ENCODE measurements around the gene KLHL28. TPM values are rescaled to one million over a fixed set of nuclear protein-coding genes. Genes with fewer than 3 reads are reported as not detected.

The KLHL28 gene
- total and polyA plus RNA-seq, 12 donors = 1.5 to 17.8 (median 9.6) TPM

- no peak for DNase-seq
- Histone ChIP-seq H3K4me3 (no peak overlapping the region), H3K36me3 (replicated peaks in 1 of 2) (peaks cover 0 to 14% of the 10 kb centered on the region in 2 donors), H3K27ac (no peak overlapping the region), H3K4me1 (replicated peaks in 1 of 2) (peaks cover under 1 to 13% of the 10 kb centered on the region in 2 donors), H3K9me3 (replicated peaks in 1 of 3) (peaks cover 0 to 3% (median 0%) of the 10 kb centered on the region in 3 donors), H3K27me3 (no peaks in the 10 kb centered on the region)
- TF ChIP-seq CTCF (IDR thresholded peaks at IDR 0.05) (no peak), POLR2A (IDR thresholded peaks at IDR 0.05) (no peak)
- 66 to 71% (median 71%) methylated on average over 2 of the region's 2 CpGs for WGBS, 4 donors
- intact Hi-C loops (cut with DNase I) = no loop called here
Measured at GRCh38 chr14:44901696-44902095, 60.1 kb downstream of the KLHL28 start.

- peaks cover 0 to 3% (median 0%) of the 10 kb centered on the region in 3 donors for H3K9me3 ChIP-seq (replicated peaks in 1 of 3)
- intact Hi-C loops (cut with DNase I) = no loop called here
- H3K27ac ChIP-seq = no peak overlapping the region
- no peaks in the 10 kb centered on the region for H3K27me3 ChIP-seq
- no peak for DNase-seq
- 62 to 68% (median 64%) methylated on average over 6 of the region's 6 CpGs for WGBS, 4 donors
- H3K4me1 ChIP-seq (replicated peaks in 1 of 2) = peaks cover 5 to 16% of the 10 kb centered on the region in 2 donors
- H3K4me3 ChIP-seq = peak overlapping the region in 2 of 4 donors; percentile 93
- no peak for TF ChIP-seq POLR2A (IDR thresholded peaks at IDR 0.05)
- TF ChIP-seq CTCF (IDR thresholded peaks at IDR 0.05) = no peak
- no peaks in the 10 kb centered on the region for H3K36me3 ChIP-seq (replicated peaks in 1 of 2)
Measured at GRCh38 chr14:44898551-44898950, 63.2 kb downstream of the KLHL28 start.

- intact Hi-C loops (cut with DNase I) = no loop called here
- DNase-seq = peak in 1 of 7 donors; percentile 78
- H3K27me3 ChIP-seq = no peaks in the 10 kb centered on the region
- H3K4me1 ChIP-seq (replicated peaks in 1 of 2) = peaks cover 5 to 16% of the 10 kb centered on the region in 2 donors
- H3K36me3 ChIP-seq (replicated peaks in 1 of 2) = no peaks in the 10 kb centered on the region
- H3K27ac ChIP-seq = peak overlapping the region; percentile 83 to 99 (median 99)
- WGBS, 4 donors = 2 to 7% (median 4%) methylated on average over 7 to 13 of the region's 13 CpGs
- no peak for TF ChIP-seq POLR2A (IDR thresholded peaks at IDR 0.05)
- no peak for TF ChIP-seq CTCF (IDR thresholded peaks at IDR 0.05)
- peaks cover 0 to 3% (median 0%) of the 10 kb centered on the region in 3 donors for H3K9me3 ChIP-seq (replicated peaks in 1 of 3)
- H3K4me3 ChIP-seq = peak overlapping the region; percentile 64 to 93 (median 84)
Measured at GRCh38 chr14:44897845-44898151, 63.9 kb downstream of the KLHL28 start.

GRCh38 chr14:44897041-44897844 is 64.5 kb downstream of the KLHL28 start:
- Histone ChIP-seq H3K9me3 (replicated peaks in 1 of 3) (peaks cover 0 to 3% (median 0%) of the 10 kb centered on the region in 3 donors), H3K27me3 (no peaks in the 10 kb centered on the region), H3K36me3 (replicated peaks in 1 of 2) (no peaks in the 10 kb centered on the region), H3K4me1 (replicated peaks in 1 of 2) (peaks cover 5 to 16% of the 10 kb centered on the region in 2 donors), H3K27ac (peak overlapping the region; percentile 83 to 99 (median 99)), H3K4me3 (peak overlapping the region; percentile 64 to 93 (median 84))
- intact Hi-C loops (cut with DNase I) = no loop called here
- WGBS, 4 donors = 0 to 1% (median 0%) methylated on average over 15 to 81 of the region's 81 CpGs
- TF ChIP-seq POLR2A (IDR thresholded peaks at IDR 0.05) (peak; percentile 65 to 91), CTCF (IDR thresholded peaks at IDR 0.05) (peak in 1 of 6 experiments; percentile 6)
- DNase-seq = peak; percentile 99 to 100 (median 99)
